Measurements from ENCODE around the gene LOXL1. TPM values are rescaled to one million over a fixed set of nuclear protein-coding genes. Genes with fewer than 3 reads are reported as not detected.

Gene LOXL1
- total RNA-seq, 5 donors from 2014 or later (not counting 1 experiment from before 2014, with no cell fraction given) = 1.4 to 4.8 (median 1.6) TPM

- peaks cover 6 to 30% of the 10 kb centered on the region in 2 experiments for H3K4me1 ChIP-seq (ENCODE audit: control insufficient read depth in 1 of 2, extremely low read depth in 1 of 2, insufficient read depth in 2 of 2, low read length in 2 of 2)
- ChIA-PET POLR2A (no interaction called here), CTCF (interaction anchor here in 1 of 2 donors (0.5 kb wide), 1 partner anchor 25 kb away, joined by 3 read pairs; no protein-coding TSS in a partner anchor)
- no peaks in the 10 kb centered on the region for H3K36me3 ChIP-seq (ENCODE audit: control insufficient read depth in 2 of 2, extremely low read depth in 1 of 2, insufficient read depth in 1 of 2, low read length in 1 of 2)
- H3K4me3 ChIP-seq (ENCODE audit: control insufficient read depth in 1 of 2, extremely low read depth in 1 of 2, low read length in 1 of 2) = no peak overlapping the region
- ATAC-seq (replicated peaks in 1 of 4) = no peak
- no peaks in the 10 kb centered on the region for H3K9me3 ChIP-seq
- Mint-ChIP-seq H3K27me3 (no peaks in the 10 kb centered on the region), H3K36me3 (no peaks in the 10 kb centered on the region), H3K4me1 (peaks cover 30 to 34% (median 30%) of the 10 kb centered on the region in 3 donors), H3K4me3 (no peak overlapping the region), H3K9me3 (no peaks in the 10 kb centered on the region), H3K27ac (peak overlapping the region; percentile 36 to 64)
- DNase-seq = no peak
- no peak overlapping the region for H3K27ac ChIP-seq (ENCODE audit: low read length)
- H3K27me3 ChIP-seq (replicated peaks in 1 of 2; ENCODE audit: control insufficient read depth in 2 of 2, extremely low read depth in 1 of 2, insufficient read depth in 2 of 2, low read length in 1 of 2) = no peaks in the 10 kb centered on the region
- WGBS (ENCODE audit: insufficient coverage) = 89% methylated on average over 11 of the region's 27 CpGs
Measured at GRCh38 chr15:73954188-73955145, 28.2 kb downstream of the LOXL1 start.

GRCh38 chr15:73955326-73955725 lies 29.1 kb downstream of the LOXL1 start:
- ChIA-PET POLR2A (no interaction called here), CTCF (no interaction called here)

DNA sequence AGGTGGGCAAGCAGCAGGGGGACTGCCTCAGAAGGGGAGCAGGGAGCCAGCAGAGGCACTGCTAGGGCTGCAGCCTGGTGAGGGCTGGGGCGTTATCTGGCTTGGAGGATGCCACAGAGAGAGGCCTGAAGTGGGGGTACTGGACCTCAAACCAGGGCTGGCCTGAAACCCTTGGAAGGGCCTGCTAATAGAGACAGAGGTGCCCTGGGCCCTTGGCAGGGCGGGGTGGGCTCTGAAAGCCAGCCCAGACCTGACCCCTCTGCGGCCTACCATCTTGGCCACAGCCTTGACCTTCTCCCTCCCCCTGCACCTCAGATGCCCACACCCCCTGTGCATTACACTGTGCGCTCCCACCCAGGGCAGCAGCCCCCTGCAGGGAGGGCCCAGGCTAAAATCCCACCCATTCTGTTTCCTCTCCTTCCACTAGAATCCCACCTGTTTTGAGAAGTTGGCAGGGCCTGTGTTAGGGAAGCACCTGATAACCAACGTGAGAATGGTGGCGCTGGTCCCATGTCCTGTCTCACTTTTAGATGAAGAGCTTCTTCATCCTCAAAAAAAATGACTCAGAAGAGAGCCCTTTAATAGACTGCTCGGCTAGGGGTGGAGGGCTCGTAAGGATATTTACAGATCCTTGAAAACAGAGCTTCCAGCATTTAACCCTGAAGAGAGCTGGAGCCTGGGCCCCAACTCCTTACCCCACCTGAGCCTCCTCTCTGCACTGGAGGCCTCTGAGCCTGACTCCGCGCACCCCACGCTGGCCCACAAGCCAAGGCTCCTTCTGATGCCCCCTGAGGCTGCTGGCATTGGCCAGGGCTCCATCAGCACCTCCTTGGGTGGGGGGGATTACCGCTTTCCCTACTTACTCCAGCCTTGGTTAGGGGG lies 29.8 kb downstream of the LOXL1 start:
- ChIA-PET CTCF (no interaction called here), POLR2A (no interaction called here)
- Mint-ChIP-seq H3K27me3 (no peaks in the 10 kb centered on the region), H3K36me3 (no peaks in the 10 kb centered on the region), H3K4me1 (peaks cover 36 to 38% (median 36%) of the 10 kb centered on the region in 3 donors), H3K27ac (peak overlapping the region in 1 of 2 donors; percentile 34), H3K4me3 (no peak overlapping the region), H3K9me3 (no peaks in the 10 kb centered on the region)
- no peak for DNase-seq
- H3K4me1 ChIP-seq (ENCODE audit: control insufficient read depth in 1 of 2, extremely low read depth in 1 of 2, insufficient read depth in 2 of 2, low read length in 2 of 2) = peaks cover 10 to 39% of the 10 kb centered on the region in 2 experiments
- WGBS (ENCODE audit: insufficient coverage) = 64% methylated on average over 3 of the region's 12 CpGs
- H3K27me3 ChIP-seq (replicated peaks in 1 of 2; ENCODE audit: control insufficient read depth in 2 of 2, extremely low read depth in 1 of 2, insufficient read depth in 2 of 2, low read length in 1 of 2) = no peaks in the 10 kb centered on the region
- no peaks in the 10 kb centered on the region for H3K9me3 ChIP-seq
- H3K4me3 ChIP-seq (ENCODE audit: control insufficient read depth in 1 of 2, extremely low read depth in 1 of 2, low read length in 1 of 2) = no peak overlapping the region
- ATAC-seq (replicated peaks in 1 of 4) = no peak
- H3K36me3 ChIP-seq (ENCODE audit: control insufficient read depth in 2 of 2, extremely low read depth in 1 of 2, insufficient read depth in 1 of 2, low read length in 1 of 2) = no peaks in the 10 kb centered on the region
- no peak overlapping the region for H3K27ac ChIP-seq (ENCODE audit: low read length)

More at GRCh38 chr15:73955326-73955725, 29.1 kb downstream of the LOXL1 start:
- WGBS (ENCODE audit: insufficient coverage) = 98% methylated on average over 3 of the region's 4 CpGs
- Histone ChIP-seq H3K36me3 (ENCODE audit: control insufficient read depth in 2 of 2, extremely low read depth in 1 of 2, insufficient read depth in 1 of 2, low read length in 1 of 2) (no peaks in the 10 kb centered on the region), H3K27me3 (replicated peaks in 1 of 2; ENCODE audit: control insufficient read depth in 2 of 2, extremely low read depth in 1 of 2, insufficient read depth in 2 of 2, low read length in 1 of 2) (no peaks in the 10 kb centered on the region), H3K4me3 (ENCODE audit: control insufficient read depth in 1 of 2, extremely low read depth in 1 of 2, low read length in 1 of 2) (no peak overlapping the region), H3K27ac (ENCODE audit: low read length) (no peak overlapping the region), H3K9me3 (no peaks in the 10 kb centered on the region), H3K4me1 (ENCODE audit: control insufficient read depth in 1 of 2, extremely low read depth in 1 of 2, insufficient read depth in 2 of 2, low read length in 2 of 2) (peaks cover 10 to 39% of the 10 kb centered on the region in 2 experiments)
- DNase-seq (no peak), ATAC-seq (replicated peaks in 1 of 4) (no peak)
- peak overlapping the region in 1 of 2 donors; percentile 34 for H3K27ac Mint-ChIP-seq
- H3K9me3 Mint-ChIP-seq = no peaks in the 10 kb centered on the region
- H3K36me3 Mint-ChIP-seq = no peaks in the 10 kb centered on the region
- no peak overlapping the region for H3K4me3 Mint-ChIP-seq
- H3K4me1 Mint-ChIP-seq = peaks cover 36 to 38% (median 36%) of the 10 kb centered on the region in 3 donors
- H3K27me3 Mint-ChIP-seq = no peaks in the 10 kb centered on the region

DNA sequence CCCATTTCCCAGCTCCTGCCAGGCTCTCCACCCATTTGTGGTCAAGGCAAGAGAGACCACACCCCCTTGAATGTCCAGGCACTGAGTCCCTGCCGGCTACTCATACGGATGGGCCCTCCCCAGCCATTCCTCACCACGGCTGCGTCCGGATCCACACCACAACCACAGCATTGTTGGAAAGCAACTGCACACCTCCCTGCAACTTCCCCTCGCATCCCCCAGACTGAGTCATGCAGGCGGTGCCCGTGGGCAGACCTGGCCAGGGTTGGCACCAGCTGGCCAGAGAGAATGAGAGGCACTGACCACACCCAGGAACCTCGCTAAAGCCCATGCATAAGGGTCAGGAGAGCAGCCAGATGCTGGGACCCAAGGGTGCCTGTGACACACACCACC lies 30.5 kb downstream of the LOXL1 start:
- ChIA-PET POLR2A (no interaction called here), CTCF (interaction anchor here in 1 of 2 donors (1.2 kb wide), 1 partner anchor 8 kb away, joined by 3 read pairs; no protein-coding TSS in a partner anchor)
- H3K36me3 Mint-ChIP-seq = no peaks in the 10 kb centered on the region
- H3K9me3 Mint-ChIP-seq = no peaks in the 10 kb centered on the region
- no peaks in the 10 kb centered on the region for H3K27me3 Mint-ChIP-seq
- H3K4me1 Mint-ChIP-seq = peaks cover 32 to 35% (median 34%) of the 10 kb centered on the region in 3 donors
- Histone ChIP-seq H3K27me3 (replicated peaks in 1 of 2; ENCODE audit: control insufficient read depth in 2 of 2, extremely low read depth in 1 of 2, insufficient read depth in 2 of 2, low read length in 1 of 2) (no peaks in the 10 kb centered on the region), H3K9me3 (no peaks in the 10 kb centered on the region), H3K27ac (ENCODE audit: low read length) (no peak overlapping the region), H3K4me3 (ENCODE audit: control insufficient read depth in 1 of 2, extremely low read depth in 1 of 2, low read length in 1 of 2) (no peak overlapping the region), H3K4me1 (ENCODE audit: control insufficient read depth in 1 of 2, extremely low read depth in 1 of 2, insufficient read depth in 2 of 2, low read length in 2 of 2) (peaks cover 10 to 33% of the 10 kb centered on the region in 2 experiments), H3K36me3 (ENCODE audit: control insufficient read depth in 2 of 2, extremely low read depth in 1 of 2, insufficient read depth in 1 of 2, low read length in 1 of 2) (no peaks in the 10 kb centered on the region)
- ATAC-seq (replicated peaks in 1 of 4) = no peak
- no peak for DNase-seq
- no peak overlapping the region for H3K4me3 Mint-ChIP-seq
- whole genome bisulfite sequencing (ENCODE audit: insufficient coverage) = 63% methylated on average over 9 of the region's 9 CpGs
- no peak overlapping the region for H3K27ac Mint-ChIP-seq

GRCh38 chr15:73957276-73957675 lies 31.0 kb downstream of the LOXL1 start:
- Histone ChIP-seq H3K36me3 (ENCODE audit: control insufficient read depth in 2 of 2, extremely low read depth in 1 of 2, insufficient read depth in 1 of 2, low read length in 1 of 2) (no peaks in the 10 kb centered on the region), H3K27me3 (replicated peaks in 1 of 2; ENCODE audit: control insufficient read depth in 2 of 2, extremely low read depth in 1 of 2, insufficient read depth in 2 of 2, low read length in 1 of 2) (no peaks in the 10 kb centered on the region), H3K4me1 (ENCODE audit: control insufficient read depth in 1 of 2, extremely low read depth in 1 of 2, insufficient read depth in 2 of 2, low read length in 2 of 2) (peaks cover 10 to 32% of the 10 kb centered on the region in 2 experiments), H3K9me3 (no peaks in the 10 kb centered on the region), H3K27ac (ENCODE audit: low read length) (no peak overlapping the region), H3K4me3 (ENCODE audit: control insufficient read depth in 1 of 2, extremely low read depth in 1 of 2, low read length in 1 of 2) (no peak overlapping the region)
- peaks cover 32 to 35% (median 34%) of the 10 kb centered on the region in 3 donors for H3K4me1 Mint-ChIP-seq
- H3K27ac Mint-ChIP-seq = peak overlapping the region in 1 of 2 donors; percentile 79
- 69% methylated on average over 7 of the region's 8 CpGs for WGBS (ENCODE audit: insufficient coverage)
- ChIA-PET POLR2A (no interaction called here), CTCF (interaction anchor here in 1 of 2 donors (0.7 to 1.2 kb wide), 2 partner anchors 9 to 18 kb away, joined by 3 read pairs; no protein-coding TSS in a partner anchor)
- H3K9me3 Mint-ChIP-seq = no peaks in the 10 kb centered on the region
- no peak for DNase-seq
- ATAC-seq (replicated peaks in 1 of 4) = no peak
- H3K36me3 Mint-ChIP-seq = no peaks in the 10 kb centered on the region
- no peak overlapping the region for H3K4me3 Mint-ChIP-seq
- no peaks in the 10 kb centered on the region for H3K27me3 Mint-ChIP-seq

DNA sequence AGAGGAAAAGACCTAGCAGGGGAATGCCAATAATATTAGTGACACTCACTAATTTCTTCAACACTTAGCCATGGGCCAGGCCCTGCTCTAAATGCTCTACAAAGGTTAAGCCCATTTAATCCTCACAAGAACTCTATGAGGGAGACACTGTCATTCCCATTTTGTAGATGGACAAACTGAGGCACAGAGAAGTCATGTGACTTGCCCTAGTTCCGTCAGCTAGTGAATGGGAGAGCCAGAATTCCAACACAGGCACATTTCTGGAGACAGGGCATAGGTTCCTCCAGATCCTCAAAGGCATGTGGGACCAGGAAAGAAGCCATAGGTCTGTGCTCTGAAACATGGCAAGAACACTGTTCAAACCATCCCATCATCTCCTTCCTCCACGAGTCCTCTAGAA lies 31.5 kb downstream of the LOXL1 start:
- Histone ChIP-seq H3K4me3 (ENCODE audit: control insufficient read depth in 1 of 2, extremely low read depth in 1 of 2, low read length in 1 of 2) (no peak overlapping the region), H3K27ac (ENCODE audit: low read length) (no peak overlapping the region), H3K4me1 (ENCODE audit: control insufficient read depth in 1 of 2, extremely low read depth in 1 of 2, insufficient read depth in 2 of 2, low read length in 2 of 2) (peaks cover 10 to 32% of the 10 kb centered on the region in 2 experiments), H3K36me3 (ENCODE audit: control insufficient read depth in 2 of 2, extremely low read depth in 1 of 2, insufficient read depth in 1 of 2, low read length in 1 of 2) (no peaks in the 10 kb centered on the region), H3K27me3 (replicated peaks in 1 of 2; ENCODE audit: control insufficient read depth in 2 of 2, extremely low read depth in 1 of 2, insufficient read depth in 2 of 2, low read length in 1 of 2) (no peaks in the 10 kb centered on the region), H3K9me3 (no peaks in the 10 kb centered on the region)
- ATAC-seq (replicated peaks in 1 of 4) = no peak
- Mint-ChIP-seq H3K36me3 (no peaks in the 10 kb centered on the region), H3K4me3 (peak overlapping the region in 1 of 3 donors; percentile 17), H3K9me3 (no peaks in the 10 kb centered on the region), H3K27ac (peak overlapping the region; percentile 41 to 79), H3K27me3 (no peaks in the 10 kb centered on the region), H3K4me1 (peaks cover 32 to 35% (median 34%) of the 10 kb centered on the region in 3 donors)
- CTCF ChIA-PET = interaction anchor here (0.7 to 1.2 kb wide), 3 partner anchors 9 to 18 kb away, joined by 3 read pairs; no protein-coding TSS in a partner anchor
- WGBS (ENCODE audit: insufficient coverage) = 100% methylated on average over 1 of the region's 2 CpGs
- no peak for DNase-seq
- POLR2A ChIA-PET = no interaction called here
